NCI-H446 (cell line): ENCODE results near the gene MT1H.
"Not testable (repeated sequence)": the region's sequence is repeated elsewhere in the genome, so short reads cannot be mapped to it uniquely, and the experiment has no call there.

Experiments used
- DNase-seq, 2 experiments: peaks; one replicate each; lab custom pipeline; 2025; lab: John Stamatoyannopoulos, UW

The MT1H gene

GRCh38 chr16:56684926-56685590, 15.4 kb downstream of the MT1H start:
- no peak for DNase-seq

- DNase-seq: no peak
These were observed 17.1 kb downstream of the MT1H start for GRCh38 chr16:56686758-56687157.

- no peak for DNase-seq
These were observed 19.1 kb downstream of the MT1H start for GRCh38 chr16:56688762-56689161.

DNA sequence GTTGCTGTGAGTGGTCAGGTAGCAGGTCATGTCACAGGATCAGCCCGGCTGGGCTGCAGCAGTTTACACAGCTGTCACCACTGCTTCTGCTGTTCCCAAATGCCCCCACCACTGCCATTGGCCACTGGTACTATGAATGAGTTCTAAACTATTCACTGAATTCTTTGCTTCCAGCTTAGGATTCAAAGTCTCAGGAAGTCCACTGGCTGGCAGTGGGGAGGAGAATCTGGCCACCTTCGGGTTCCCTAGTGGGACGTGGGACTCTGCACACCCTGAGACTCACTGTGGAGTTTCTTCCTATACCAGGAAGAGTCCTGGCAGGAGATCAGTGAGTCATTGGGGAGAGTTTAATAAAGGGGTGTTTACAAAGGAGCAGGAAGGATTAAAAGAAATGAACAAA, 19.6 kb downstream of the MT1H start:
- DNase-seq: no peak

DNA sequence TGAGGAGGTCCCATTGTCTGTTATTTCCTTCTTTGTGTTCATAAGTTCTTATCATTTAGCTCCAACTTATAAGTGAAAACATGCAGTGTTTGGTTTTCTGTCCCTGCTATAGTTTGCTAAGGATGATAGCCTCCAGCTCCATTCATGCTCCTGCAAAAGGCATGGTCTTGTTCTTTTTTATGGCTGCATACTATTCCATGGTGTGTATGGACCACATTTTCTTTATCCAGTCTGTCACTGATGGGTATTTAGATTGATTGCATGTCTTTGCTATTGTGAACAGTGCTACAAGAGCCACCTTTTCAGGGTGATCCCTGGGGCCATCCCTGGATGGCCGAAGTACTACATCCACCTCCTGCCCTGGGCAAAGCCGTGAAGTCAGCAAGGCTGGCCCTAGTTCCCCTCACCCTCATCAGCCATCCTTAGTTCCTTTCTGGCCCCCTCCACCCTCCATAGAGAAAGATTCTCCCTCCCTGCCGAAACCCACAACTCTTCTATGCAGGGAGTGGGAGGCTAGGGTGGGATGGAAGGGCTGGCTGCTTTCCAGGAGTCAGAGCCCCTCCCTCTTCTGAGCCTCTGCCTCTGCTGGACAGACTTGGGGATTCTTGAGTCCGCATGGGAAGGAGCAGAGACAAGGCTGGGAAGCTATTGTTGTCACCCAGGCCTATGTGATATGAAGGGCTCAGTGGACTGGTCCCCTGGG, 21.0 kb downstream of the MT1H start:
- DNase-seq: no peak

DNA sequence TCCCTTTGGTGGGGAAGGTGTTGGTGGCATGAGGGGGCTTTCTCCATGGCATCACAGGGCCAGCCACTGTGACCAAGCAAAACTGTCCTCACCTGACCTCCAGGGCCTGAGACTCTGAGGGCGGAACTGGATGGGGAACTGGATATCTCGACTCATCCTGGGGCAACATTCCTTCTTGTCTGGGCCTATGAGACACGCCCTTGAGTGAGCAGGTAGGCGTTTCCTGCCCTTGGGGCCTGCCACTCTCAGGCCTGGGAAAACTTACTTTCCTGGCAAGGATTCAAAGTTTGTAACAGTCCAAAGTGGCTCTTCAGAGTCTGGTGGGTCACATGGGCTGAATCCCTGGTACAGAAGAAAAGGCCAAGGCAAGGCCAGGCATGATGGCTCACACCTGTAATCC, 22.3 kb downstream of the MT1H start:
- no peak for DNase-seq

- DNase-seq: no peak
These were observed 25.6 kb downstream of the MT1H start for GRCh38 chr16:56695246-56695645.

- DNase-seq: no peak
These were observed 28.0 kb downstream of the MT1H start for GRCh38 chr16:56697456-56698155.

DNA sequence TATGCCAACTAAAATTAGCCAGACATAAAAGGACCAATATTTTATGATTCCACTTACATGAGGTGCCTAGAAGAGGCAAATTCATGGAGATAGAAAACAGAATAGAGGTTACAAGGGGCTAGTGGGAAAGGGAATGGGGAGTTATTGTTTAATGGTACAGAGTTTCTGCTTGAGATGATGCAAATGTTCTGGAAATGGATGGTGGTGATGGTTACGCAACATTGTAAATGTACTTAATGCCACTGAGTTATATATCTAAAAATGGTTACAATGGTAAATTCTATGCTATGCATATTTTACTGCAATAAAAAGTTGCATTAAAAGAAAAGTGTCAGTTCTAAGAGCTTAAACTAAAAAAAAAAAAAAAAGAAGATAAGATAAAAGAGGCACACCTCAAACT, 30.6 kb downstream of the MT1H start:
- DNase-seq: no peak

DNA sequence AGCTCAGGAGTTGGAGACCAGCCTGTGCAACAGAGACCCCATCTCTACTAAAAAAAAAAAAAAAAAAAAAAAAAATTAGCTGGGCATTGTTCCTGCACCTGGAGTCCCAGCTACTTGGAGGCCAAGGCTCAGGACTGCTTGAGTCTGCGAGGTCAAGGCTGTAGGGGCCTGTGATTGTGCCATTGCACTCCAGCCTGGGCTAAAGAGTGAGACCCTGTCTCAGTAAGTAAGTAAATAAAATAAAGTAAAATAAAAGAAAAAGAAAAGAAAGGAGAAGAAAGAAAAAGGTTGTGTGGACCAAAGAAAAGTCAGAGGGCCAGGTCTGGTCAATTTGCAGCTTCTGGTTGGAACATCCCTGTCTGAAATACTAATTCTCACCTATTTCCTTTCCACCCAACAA, 31.0 kb downstream of the MT1H start:
- DNase-seq: no peak

DNA sequence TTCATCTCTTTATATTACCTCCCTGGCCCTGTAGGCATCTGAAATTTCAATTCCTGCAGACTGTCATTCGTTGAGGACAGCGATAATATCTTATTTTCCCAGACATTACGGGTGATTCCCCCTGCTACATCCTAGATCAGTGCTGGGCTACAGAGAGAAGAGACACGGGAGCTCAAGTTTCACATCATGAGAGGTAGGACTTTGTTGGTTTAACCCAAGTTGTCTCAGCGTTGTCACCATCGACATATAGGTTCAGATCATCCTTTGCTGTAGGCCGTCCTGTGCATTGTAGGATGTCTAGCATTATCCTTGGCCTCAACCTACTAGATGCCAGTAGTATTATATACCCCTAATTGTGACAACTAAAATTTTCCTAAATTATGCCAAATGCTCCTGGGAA, 31.9 kb downstream of the MT1H start:
- no peak for DNase-seq

DNA sequence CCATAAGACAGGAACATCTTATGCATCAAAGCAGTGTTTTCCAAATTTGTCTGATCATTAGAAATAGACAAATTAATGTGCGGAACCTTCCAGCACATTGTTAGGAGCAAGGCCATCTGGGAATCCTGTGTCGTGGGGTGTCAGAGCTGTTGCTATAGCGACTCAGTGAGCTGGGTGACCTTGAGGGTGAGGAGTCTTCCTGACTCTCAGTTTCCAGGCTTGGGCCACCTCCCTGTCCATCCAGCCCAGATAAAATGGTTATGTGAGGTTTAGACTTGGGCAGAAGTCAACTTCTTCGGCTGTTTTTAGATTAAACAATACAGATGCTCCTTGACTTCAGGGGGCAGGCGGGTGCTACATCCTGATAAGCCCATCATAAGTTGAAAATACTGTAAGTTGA, 33.2 kb downstream of the MT1H start:
- DNase-seq: no peak

- no peak for DNase-seq
These were observed 39.2 kb downstream of the MT1H start for GRCh38 chr16:56708525-56709442.

DNA sequence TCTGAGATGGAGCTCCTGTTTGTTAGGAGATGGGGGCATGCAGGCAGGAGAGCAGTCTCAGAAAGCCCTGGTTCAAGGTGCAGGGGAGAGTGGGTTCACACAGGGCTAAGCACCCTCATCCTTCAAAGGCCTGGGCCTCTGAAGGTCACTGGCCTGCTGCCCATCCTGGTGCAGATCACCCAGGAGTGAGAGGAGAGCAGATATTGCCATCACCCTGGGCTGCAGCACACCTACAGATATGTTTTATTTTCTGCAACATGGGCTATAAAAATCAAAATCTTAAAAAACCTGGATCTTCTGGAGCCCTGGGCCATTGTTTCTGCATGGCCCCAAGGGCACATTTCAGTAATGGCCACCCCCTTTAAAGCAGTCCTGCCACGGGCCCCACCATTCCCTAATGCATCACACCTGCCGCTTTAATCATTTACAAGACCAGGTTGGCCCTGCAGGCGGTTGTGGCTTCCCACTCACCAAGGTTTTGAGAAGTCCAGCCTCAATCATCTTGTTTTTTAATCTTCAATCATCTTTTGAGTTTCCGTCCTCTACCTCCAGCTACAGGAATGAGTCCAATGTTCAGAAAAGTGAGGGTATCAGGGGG, 39.9 kb downstream of the MT1H start:
- DNase-seq: no peak

GRCh38 chr16:56710181-56710737, 40.6 kb downstream of the MT1H start:
- no peak for DNase-seq

GRCh38 chr16:56711862-56712261, 42.2 kb downstream of the MT1H start:
- no peak for DNase-seq

DNA sequence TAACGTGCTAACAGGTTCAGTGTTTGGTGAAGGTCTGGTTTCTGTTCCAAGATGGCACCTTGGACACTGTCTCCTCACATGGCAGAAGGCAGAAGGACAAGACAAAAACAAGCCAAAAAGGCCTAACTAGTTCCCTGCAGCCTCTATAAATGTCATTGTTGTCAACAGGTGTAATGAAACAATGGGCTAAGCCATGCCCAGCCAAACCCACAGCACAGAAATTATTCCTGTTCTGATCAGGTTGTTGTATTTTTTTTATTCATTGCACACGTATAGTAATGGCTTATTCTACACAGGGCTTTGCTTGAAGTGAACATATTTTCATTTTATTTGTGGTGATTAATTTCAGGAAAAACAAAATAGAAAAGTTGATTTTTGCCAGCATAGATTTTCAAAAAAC, 44.2 kb downstream of the MT1H start:
- DNase-seq: no peak

DNA sequence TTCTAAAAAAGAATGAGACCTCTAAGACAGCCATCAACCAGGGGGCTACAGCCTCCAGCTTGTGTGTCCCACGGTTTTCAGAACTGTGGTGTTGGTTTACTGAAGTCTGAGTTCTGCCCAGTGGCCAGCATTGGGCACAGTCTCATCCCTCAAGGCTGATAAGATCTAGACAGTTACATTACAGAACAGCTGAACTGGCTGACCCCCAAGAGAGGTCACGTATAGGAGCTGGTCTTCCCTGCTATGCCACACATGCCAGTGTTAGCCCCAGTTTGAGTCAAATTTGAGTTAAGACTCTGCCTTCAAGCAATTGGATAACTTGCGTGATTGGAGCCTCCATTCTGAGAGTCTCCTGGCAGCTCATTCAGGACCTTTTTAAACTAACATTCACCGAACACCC, 45.5 kb downstream of the MT1H start:
- DNase-seq: no peak

DNA sequence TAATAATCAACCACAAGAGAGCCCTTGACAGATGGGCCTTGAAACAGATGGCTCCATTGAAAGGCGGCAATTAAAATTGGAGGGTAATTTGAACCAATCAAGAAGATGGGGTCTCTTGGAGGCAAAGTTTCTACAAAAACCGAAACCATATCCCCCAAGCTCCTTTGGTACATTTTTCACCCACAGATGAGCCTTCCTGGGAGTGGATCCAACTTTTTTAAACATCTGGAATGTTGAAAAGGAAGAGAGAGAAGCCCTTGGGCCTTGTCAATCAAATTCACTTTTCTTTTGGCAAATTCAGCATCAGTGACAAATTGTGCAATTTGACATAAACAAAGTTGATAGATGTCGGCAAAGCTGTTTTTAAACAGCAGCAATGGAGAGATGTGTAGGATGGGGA, 47.1 kb downstream of the MT1H start:
- DNase-seq: no peak

- not testable (repeated sequence) for DNase-seq
These were observed 47.9 kb downstream of the MT1H start for GRCh38 chr16:56717532-56717931.
